Right hindlimb (tissue), 1 donor: Measurements from ENCODE around the gene KRT72.

Source experiments
- DNase-seq: peaks from one replicate; pipeline ENCODE4 v3.0.0-alpha.2; 2018

Gene KRT72

GRCh38 chr12:52575948-52576347, 25.3 kb downstream of the KRT72 start:
- DNase-seq = no peak

- no peak for DNase-seq
Observed at GRCh38 chr12:52575256-52575655, 26.0 kb downstream of the KRT72 start.

GRCh38 chr12:52573743-52574142, 27.5 kb downstream of the KRT72 start, which contains the start of gene KRT74:
KRT74 (minus strand) TSS chr12:52573843; CDS start chr12:52573777, 66 bp downstream.
- no peak for DNase-seq

DNA sequence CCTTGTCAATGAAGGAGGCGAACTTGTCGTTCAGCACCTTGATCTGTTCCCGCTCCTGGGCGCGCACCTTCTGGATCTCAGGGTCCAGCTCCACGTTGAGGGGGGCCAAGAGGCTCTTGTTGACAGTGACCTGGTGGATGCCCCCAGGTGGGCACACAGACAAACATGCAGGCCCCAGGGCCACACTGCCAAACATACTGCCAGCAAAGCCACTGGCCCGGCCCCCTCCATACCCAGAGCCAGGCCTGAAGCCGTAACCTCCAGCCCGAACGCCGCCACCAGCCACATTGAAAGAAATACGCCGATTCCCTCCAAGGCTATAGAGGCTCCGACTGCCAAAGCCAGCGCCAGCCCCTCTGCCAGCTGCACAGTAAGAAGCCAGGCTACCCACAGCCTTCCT, 28.0 kb downstream of the KRT72 start:
- DNase-seq = no peak

GRCh38 chr12:52570511-52570910, 30.8 kb downstream of the KRT72 start:
- DNase-seq = no peak

- no peak for DNase-seq
Observed at GRCh38 chr12:52568111-52568510, 33.2 kb downstream of the KRT72 start.

DNA sequence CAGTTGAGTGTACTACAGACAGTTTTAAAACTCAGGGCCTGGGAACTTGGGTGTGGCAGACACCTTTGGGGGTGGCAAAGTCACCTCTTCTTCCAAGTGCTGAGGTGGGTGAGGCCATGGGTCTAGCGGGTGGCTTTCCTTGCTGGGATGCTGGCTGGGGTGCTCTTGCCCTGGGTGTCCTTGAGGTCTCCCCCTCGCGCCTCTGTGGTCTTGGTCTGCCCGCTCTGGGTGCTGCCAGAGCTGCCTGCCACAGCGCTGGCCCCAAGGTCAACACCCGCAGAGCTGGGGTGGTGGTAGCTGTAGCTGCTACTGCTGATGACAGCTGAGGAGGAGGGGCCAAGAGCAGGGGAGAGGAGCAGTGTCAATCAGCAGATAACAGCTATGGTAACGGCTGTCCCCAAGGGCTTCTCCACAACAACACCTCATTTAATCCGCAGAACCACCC, 34.4 kb downstream of the KRT72 start:
- DNase-seq = no peak

- no peak for DNase-seq
Observed at GRCh38 chr12:52564582-52564981, 36.7 kb downstream of the KRT72 start.

- DNase-seq = no peak
Observed at GRCh38 chr12:52561880-52562449, 39.3 kb downstream of the KRT72 start.

GRCh38 chr12:52559979-52560378, 41.3 kb downstream of the KRT72 start:
- no peak for DNase-seq

DNA sequence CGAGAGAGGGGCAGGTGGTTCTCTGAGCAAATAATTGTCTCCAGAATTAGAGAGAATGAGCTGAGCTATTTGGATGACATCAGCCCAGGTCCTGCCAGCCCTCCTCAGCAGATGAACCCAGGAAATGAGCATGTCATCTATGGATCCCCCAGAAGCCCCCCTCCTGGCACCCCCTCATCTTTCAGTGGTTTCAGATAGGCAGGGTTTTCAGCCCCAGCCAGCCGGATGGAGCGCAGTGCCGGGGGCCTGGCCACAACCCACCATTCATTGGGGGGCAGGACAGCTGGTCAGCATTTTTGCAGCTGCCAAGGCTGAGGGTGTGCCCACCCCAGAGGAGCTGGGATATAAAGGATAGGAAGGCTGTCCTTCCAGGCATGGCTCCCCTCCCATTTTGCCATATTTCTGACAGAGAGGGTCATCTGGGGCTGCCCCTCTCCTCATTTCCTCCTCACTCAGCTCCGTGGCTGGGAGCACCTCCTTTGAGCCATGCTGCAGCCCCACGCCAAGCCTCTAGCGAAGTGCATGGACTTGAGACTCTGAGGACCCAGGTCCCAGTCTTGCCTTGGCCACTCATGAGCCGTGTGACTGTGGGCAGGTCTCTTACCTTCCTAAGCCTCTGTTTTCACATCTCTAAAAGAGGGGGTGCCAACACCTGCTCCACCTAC, 42.4 kb downstream of the KRT72 start:
- DNase-seq = peak; percentile 47

GRCh38 chr12:52557476-52557875, 43.8 kb downstream of the KRT72 start:
- DNase-seq = no peak

- no peak for DNase-seq
Observed at GRCh38 chr12:52555577-52555976, 45.7 kb downstream of the KRT72 start.

DNA sequence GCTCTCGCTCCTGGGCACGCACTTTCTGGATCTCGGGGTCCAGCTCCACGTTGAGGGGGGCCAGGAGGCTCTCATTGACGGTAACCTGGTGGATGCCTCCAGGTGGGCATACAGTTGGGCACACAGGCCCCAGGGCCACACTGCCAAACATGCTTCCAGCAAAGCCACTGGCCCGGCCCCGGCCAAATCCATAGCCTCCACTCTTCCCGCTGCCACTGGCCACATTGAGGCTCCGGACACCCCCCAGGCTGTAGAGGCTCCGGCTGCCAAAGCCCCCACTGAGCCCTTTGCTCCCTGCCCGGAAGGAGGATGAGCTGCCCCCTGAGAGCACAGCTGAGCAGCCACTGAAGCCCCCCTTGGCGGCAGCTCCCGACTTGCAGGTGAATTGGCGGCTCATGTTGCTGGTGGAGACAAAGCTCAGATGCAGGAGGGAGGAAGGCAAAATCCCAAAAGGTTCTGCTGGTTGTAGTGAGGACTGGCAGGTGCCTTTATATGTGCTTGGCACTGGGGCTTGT, 48.5 kb downstream of the KRT72 start, which contains the start of gene KRT71:
Gene KRT71, minus strand, starts transcription at position 465 of the 515 bp plus-strand sequence. Its CDS starts 68 bp downstream, at position 397.
- no peak for DNase-seq

GRCh38 chr12:52552055-52552454, 49.2 kb downstream of the KRT72 start:
- DNase-seq = no peak

- DNase-seq = no peak
Observed at GRCh38 chr12:52551216-52551865, 49.9 kb downstream of the KRT72 start.

GRCh38 chr12:52546126-52546525, 55.1 kb downstream of the KRT72 start:
- DNase-seq = no peak

GRCh38 chr12:52543985-52544883, 57.0 kb downstream of the KRT72 start:
- DNase-seq = peak; percentile 41

- DNase-seq = no peak
Observed at GRCh38 chr12:52542785-52543318, 58.4 kb downstream of the KRT72 start.

DNA sequence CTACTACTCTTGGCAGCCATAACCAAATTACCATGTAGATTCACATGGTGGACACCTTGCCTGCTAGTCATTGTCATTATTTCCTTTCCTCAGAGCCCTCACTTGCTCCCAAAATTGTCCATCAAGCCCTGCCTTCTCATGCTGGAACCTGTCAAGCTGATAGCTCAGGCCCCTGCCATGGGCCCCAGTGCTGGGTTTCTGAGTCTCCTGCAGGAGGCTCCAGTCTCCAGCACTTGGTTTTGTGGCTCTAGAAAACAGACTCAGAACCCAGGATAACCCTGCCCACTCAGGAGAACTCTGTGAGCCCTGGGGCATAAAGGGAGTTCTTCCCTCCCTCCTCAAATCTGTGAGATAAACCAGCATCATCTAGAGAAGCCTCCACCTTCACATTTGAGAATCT, 59.1 kb downstream of the KRT72 start:
- DNase-seq = no peak

DNA sequence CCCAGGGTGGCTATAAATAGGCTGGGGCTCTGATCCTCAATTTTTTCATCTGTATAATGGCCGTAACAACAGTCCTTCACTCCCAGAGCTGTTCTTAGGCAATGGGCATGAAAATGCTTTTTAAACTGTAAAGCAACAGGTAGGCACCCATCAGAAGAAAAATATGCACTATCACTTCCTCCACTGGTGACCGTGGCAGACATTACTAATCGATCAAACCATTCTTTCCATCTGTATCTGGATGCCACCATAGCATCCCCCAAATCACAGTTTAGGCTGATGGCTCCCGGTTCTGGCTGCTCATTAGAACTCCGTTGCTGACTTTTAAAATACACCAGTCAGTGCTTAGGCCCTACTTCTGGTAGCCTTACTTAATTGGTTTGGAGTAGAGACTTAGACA, 59.6 kb downstream of the KRT72 start:
- DNase-seq = no peak

DNA sequence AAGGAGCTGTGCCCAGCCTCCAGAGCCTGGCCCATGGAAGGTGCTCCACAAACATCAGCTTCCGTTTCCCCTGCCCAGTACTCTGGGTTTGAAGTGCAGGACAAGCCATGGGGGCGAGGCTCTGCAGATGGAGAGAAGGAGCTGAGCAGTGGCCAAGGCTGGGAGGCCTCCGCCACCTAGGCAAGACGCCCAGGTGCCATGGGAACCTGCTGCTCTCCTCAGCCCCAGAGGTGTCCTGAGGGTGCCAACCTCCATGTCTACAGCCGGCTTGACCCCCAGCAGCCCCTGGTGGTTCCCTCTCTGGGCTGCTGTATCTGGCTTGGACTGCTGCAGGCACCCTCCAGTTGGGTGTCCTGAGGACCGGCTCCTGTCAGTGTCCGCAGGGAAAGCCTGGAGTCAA, 60.7 kb downstream of the KRT72 start:
- DNase-seq = no peak

DNA sequence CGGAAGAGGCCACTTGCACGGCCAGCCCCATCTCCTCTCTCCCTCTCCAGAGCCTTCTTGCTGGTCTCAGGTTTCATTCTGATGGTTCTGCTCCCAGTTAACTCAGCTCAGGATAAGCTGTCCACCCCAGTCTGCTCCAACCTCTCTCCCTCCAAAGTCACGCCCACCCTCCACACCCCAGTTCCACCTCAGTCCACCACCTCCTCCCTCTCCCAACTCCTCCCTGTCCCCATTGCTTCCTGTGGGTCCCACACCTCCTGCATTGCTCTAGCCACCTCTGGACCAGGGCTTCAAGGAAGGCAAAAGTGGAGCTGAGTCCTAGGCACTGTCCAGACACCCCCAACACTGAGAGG, 61.5 kb downstream of the KRT72 start:
- no peak for DNase-seq
